ENCODE data around the gene PSPC1.

The PSPC1 gene

GRCh38 chr13:19680751-19681150 lies 102.0 kb downstream of the PSPC1 start:
- Histone ChIP-seq H3K27me3 (ENCODE audit: low read length) (no peaks in the 10 kb centered on the region), H3K9ac (ENCODE audit: low read length) (no peak overlapping the region), H3K27ac (ENCODE audit: low read depth, low read length) (no peak overlapping the region), H3K79me2 (ENCODE audit: insufficient read depth, low read length) (peaks cover 4% of the 10 kb centered on the region; the same call in 1 of the 2 replicates), H3F3A (ENCODE audit: insufficient read depth) (peaks cover 6% of the 10 kb centered on the region; the same call in 1 of the 2 replicates), H4K20me1 (ENCODE audit: low read depth, low read length) (0 out of 2 replicates have a peak, but pooled peaks cover 4% of the 10 kb centered on the region), H3K4me3 (ENCODE audit: insufficient read depth, low read length, poor library complexity, severe bottlenecking) (no peak overlapping the region), H3K9me3 (ENCODE audit: insufficient read depth, low read length) (no peaks in the 10 kb centered on the region), H2AFZ (ENCODE audit: low read depth, low read length, severe bottlenecking) (no peak overlapping the region), H3K4me2 (ENCODE audit: low read depth, low read length, poor library complexity, severe bottlenecking) (no peak overlapping the region), H3K9me2 (replicated peaks; ENCODE audit: insufficient read depth, low read length) (no peaks in the 10 kb centered on the region), H3K36me3 (ENCODE audit: low read length) (peaks cover 5% of the 10 kb centered on the region; the same call in 1 of the 2 replicates)
- no peak for TF ChIP-seq CTCF (IDR thresholded peaks at IDR 0.05; ENCODE audit: insufficient read depth, low read length, poor library complexity, severe bottlenecking)
- no peak for TF ChIP-seq EZH2phosphoT487 (conservative IDR thresholded peaks at IDR 0.05; ENCODE audit: low read length)

GRCh38 chr13:19676168-19676567 lies 106.6 kb downstream of the PSPC1 start:
- no peaks in the 10 kb centered on the region for H3K9me2 ChIP-seq (replicated peaks; ENCODE audit: insufficient read depth, low read length)
- no peak overlapping the region for H3K4me3 ChIP-seq (ENCODE audit: insufficient read depth, low read length, poor library complexity, severe bottlenecking)
- H3F3A ChIP-seq (ENCODE audit: insufficient read depth), result peaks cover 13% of the 10 kb centered on the region; the same call in 1 of the 2 replicates
- H3K9me3 ChIP-seq (ENCODE audit: insufficient read depth, low read length), result no peaks in the 10 kb centered on the region
- H3K4me2 ChIP-seq (ENCODE audit: low read depth, low read length, poor library complexity, severe bottlenecking), result no peak overlapping the region
- peaks cover 33% of the 10 kb centered on the region for H3K36me3 ChIP-seq (ENCODE audit: low read length)
- H2AFZ ChIP-seq (ENCODE audit: low read depth, low read length, severe bottlenecking), result no peak overlapping the region
- no peaks in the 10 kb centered on the region for H3K27me3 ChIP-seq (ENCODE audit: low read length)
- no peak for TF ChIP-seq EZH2phosphoT487 (conservative IDR thresholded peaks at IDR 0.05; ENCODE audit: low read length)
- TF ChIP-seq CTCF (IDR thresholded peaks at IDR 0.05; ENCODE audit: insufficient read depth, low read length, poor library complexity, severe bottlenecking), result no peak
- no peak overlapping the region for H3K27ac ChIP-seq (ENCODE audit: low read depth, low read length)
- peaks cover 4% of the 10 kb centered on the region; the same call in 1 of the 2 replicates for H4K20me1 ChIP-seq (ENCODE audit: low read depth, low read length)
- H3K79me2 ChIP-seq (ENCODE audit: insufficient read depth, low read length), result no peaks in the 10 kb centered on the region
- H3K9ac ChIP-seq (ENCODE audit: low read length), result no peak overlapping the region

GRCh38 chr13:19674898-19675297 lies 107.8 kb downstream of the PSPC1 start:
- Histone ChIP-seq H3K4me3 (ENCODE audit: insufficient read depth, low read length, poor library complexity, severe bottlenecking) (no peak overlapping the region), H3K27me3 (ENCODE audit: low read length) (no peaks in the 10 kb centered on the region), H3K4me2 (ENCODE audit: low read depth, low read length, poor library complexity, severe bottlenecking) (no peak overlapping the region), H3K9me3 (ENCODE audit: insufficient read depth, low read length) (no peaks in the 10 kb centered on the region), H3K79me2 (ENCODE audit: insufficient read depth, low read length) (no peaks in the 10 kb centered on the region), H3K9me2 (replicated peaks; ENCODE audit: insufficient read depth, low read length) (no peaks in the 10 kb centered on the region), H3F3A (ENCODE audit: insufficient read depth) (peaks cover 13% of the 10 kb centered on the region; the same call in 1 of the 2 replicates), H4K20me1 (ENCODE audit: low read depth, low read length) (peaks cover 4% of the 10 kb centered on the region; the same call in 1 of the 2 replicates), H2AFZ (ENCODE audit: low read depth, low read length, severe bottlenecking) (no peak overlapping the region), H3K9ac (ENCODE audit: low read length) (no peak overlapping the region), H3K27ac (ENCODE audit: low read depth, low read length) (no peak overlapping the region), H3K36me3 (ENCODE audit: low read length) (peaks cover 35% of the 10 kb centered on the region)
- TF ChIP-seq CTCF (IDR thresholded peaks at IDR 0.05; ENCODE audit: insufficient read depth, low read length, poor library complexity, severe bottlenecking) (no peak), EZH2phosphoT487 (conservative IDR thresholded peaks at IDR 0.05; ENCODE audit: low read length) (no peak)
